Uterus (tissue), 4 donors: ENCODE results near the gene UBP1. TPM values are rescaled to one million over a fixed set of nuclear protein-coding genes. Genes with fewer than 3 reads are reported as not detected.
"Not testable (repeated sequence)": the region's sequence is repeated elsewhere in the genome, so short reads cannot be mapped to it uniquely, and the experiment has no call there.

Source experiments
- DNase-seq, 2 donors: peaks; one replicate each; pipeline ENCODE4 v3.0.0-alpha.2; 2019 to 2020
- H3K27ac ChIP-seq, 2 donors: fragments of 200-600 bp; sonication (generic); 1 replicate in 1 of 2; 2 replicates in 1 of 2; pipeline ENCODE4 v1.5.1; 2016 to 2018
- H3K27me3 ChIP-seq, 2 donors: fragments of 200-600 bp; sonication (generic); one replicate each; pipeline ENCODE4 v1.5.1; 2018 to 2019; ENCODE audit warnings: control low read depth in 1 of 2
- H3K36me3 ChIP-seq, 2 donors: fragments of 200-600 bp; sonication (generic); one replicate each; pipeline ENCODE4 v1.5.1; 2019; ENCODE audit warnings: control low read depth in 1 of 2
- H3K4me1 ChIP-seq, 2 donors: fragments of 200-600 bp; sonication (generic); one replicate each; pipeline ENCODE4 v1.5.1; 2018 to 2019; ENCODE audit warnings: control low read depth in 1 of 2
- H3K4me3 ChIP-seq, 2 donors: fragments of 200-600 bp; sonication (generic); 1 replicate in 1 of 2; 2 replicates in 1 of 2; pipeline ENCODE4 v1.5.1; 2018 to 2019; ENCODE audit warnings: mild to moderate bottlenecking in 1 of 2
- H3K9me3 ChIP-seq, 2 donors: fragments of 200-600 bp; sonication (generic); one replicate each; pipeline ENCODE4 v1.5.1; 2019; ENCODE audit warnings: control low read depth in 1 of 2
- POLR2A ChIP-seq, 2 donors: fragments of 450-650 bp; IDR thresholded peaks; one replicate each; pipeline ENCODE4 v1.6.1; 2016; ENCODE audit warnings: antibody characterized with exemption in 2 of 2, mild to moderate bottlenecking in 1 of 2, moderate library complexity in 1 of 2
- intact Hi-C: fragments of 100-400 bp; cut with DNase I; formaldehyde crosslinking; loops from one replicate; pipeline ENCODE4 v1.15.1; 2023; ENCODE audit warnings: low total_unique reads
- small RNA-seq: library from RNA; depleted of rRNA; stranded (forward); fragments of <200 nt; gene quantifications from one replicate; pipeline ENCODE3, GENCODE V24; 2016
- total RNA-seq, 4 donors: library from RNA; depleted of rRNA in 3 of 4; stranded (reverse); fragments of >200 nt in 3 of 4; gene quantifications; one replicate each; pipeline versions ENCODE4 v1.1.0 to v1.2.4, GENCODE V29; 2014 to 2023
- TF ChIP-seq, protein P1 (sequence below), 4 experiments: fragments of 200-600 bp in 2 of 4; fragments of 450-650 bp in 2 of 4; sonication (generic) in 2 of 4; IDR thresholded peaks; one replicate each; pipeline ENCODE4 v1.5.1; 2016 to 2019; ENCODE audit warnings: antibody characterized with exemption in 4 of 4, mild to moderate bottlenecking in 2 of 4, moderate library complexity in 1 of 4
- donor health status: DM: yes; HTN: yes; CAD: no.

The UBP1 gene
- total RNA-seq, 4 donors from 2014 or later: 25.6 to 86.3 (median 51.2) TPM

GRCh38 chr3:33355611-33356010 is 84.6 kb downstream of the UBP1 start:
- H3K27me3 ChIP-seq: no peaks in the 10 kb centered on the region
- H3K9me3 ChIP-seq: no peaks in the 10 kb centered on the region
- no peaks in the 10 kb centered on the region for H3K4me1 ChIP-seq
- H3K36me3 ChIP-seq: no peaks in the 10 kb centered on the region
- H3K4me3 ChIP-seq: no peak overlapping the region
- H3K27ac ChIP-seq: no peak overlapping the region
- no peak for DNase-seq
- no peak for TF ChIP-seq POLR2A (IDR thresholded peaks at IDR 0.05)
- TF ChIP-seq, protein P1, sequence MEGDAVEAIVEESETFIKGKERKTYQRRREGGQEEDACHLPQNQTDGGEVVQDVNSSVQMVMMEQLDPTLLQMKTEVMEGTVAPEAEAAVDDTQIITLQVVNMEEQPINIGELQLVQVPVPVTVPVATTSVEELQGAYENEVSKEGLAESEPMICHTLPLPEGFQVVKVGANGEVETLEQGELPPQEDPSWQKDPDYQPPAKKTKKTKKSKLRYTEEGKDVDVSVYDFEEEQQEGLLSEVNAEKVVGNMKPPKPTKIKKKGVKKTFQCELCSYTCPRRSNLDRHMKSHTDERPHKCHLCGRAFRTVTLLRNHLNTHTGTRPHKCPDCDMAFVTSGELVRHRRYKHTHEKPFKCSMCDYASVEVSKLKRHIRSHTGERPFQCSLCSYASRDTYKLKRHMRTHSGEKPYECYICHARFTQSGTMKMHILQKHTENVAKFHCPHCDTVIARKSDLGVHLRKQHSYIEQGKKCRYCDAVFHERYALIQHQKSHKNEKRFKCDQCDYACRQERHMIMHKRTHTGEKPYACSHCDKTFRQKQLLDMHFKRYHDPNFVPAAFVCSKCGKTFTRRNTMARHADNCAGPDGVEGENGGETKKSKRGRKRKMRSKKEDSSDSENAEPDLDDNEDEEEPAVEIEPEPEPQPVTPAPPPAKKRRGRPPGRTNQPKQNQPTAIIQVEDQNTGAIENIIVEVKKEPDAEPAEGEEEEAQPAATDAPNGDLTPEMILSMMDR (IDR thresholded peaks at IDR 0.05): no peak
- intact Hi-C loops: no loop called here

DNA sequence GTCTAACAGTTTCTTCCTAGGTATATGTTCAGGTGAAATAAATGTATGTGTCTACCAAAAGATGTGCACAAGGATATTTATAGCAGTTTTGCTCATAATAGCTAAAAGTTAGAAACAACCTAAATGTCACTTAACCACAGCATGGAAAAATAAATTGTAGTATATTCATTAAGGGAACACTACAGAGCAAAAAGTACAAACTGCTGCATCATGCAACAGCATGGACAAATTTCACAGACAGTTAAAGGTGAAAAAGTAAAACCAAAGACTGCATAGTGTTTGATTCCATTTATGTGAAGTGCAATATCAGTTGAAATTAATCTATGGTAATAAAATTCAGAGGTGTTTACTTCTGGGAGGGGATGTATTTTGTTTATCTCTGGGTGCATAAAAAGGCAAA is 100.4 kb downstream of the UBP1 start:
- no peaks in the 10 kb centered on the region for H3K4me1 ChIP-seq
- TF ChIP-seq POLR2A (IDR thresholded peaks at IDR 0.05): no peak
- TF ChIP-seq, protein P1 (IDR thresholded peaks at IDR 0.05): no peak

GRCh38 chr3:33338936-33339465 is 101.2 kb downstream of the UBP1 start:
- H3K36me3 ChIP-seq, H3K4me3 ChIP-seq, H3K4me1 ChIP-seq, H3K9me3 ChIP-seq, DNase-seq, intact Hi-C loops, H3K27ac ChIP-seq, H3K27me3 ChIP-seq: not testable (repeated sequence)

More for the DNA sequence above, 100.4 kb downstream of the UBP1 start:
- Histone ChIP-seq H3K9me3 (no peaks in the 10 kb centered on the region), H3K4me3 (no peak overlapping the region), H3K27me3 (no peaks in the 10 kb centered on the region), H3K27ac (no peak overlapping the region), H3K36me3 (no peaks in the 10 kb centered on the region)
- intact Hi-C loops: no loop called here
- no peak for DNase-seq

Small RNA genes within 50 kb of the gene (small RNA-seq; reads per million reads assigned to genes)
- gene RNU7-110P: not detected

Other genes with a start within 250 kb of the UBP1 start
- gene SUSD5, start 221.6 kb downstream of the UBP1 start, total RNA-seq: 10 to 100 TPM in 1 of 4 donors, 1 to 10 TPM in 3; 2.6 to 11.8 (median 6.9) TPM
- 10 to 100 TPM in 3 of 4 donors, not detected in 1; 10.2 to 24.3 (median 14.1) TPM for gene FBXL2, start 163.0 kb downstream of the UBP1 start, total RNA-seq